Thyroid gland (tissue), 4 donors: ENCODE results near the gene TLR1.

Source experiments
- CTCF ChIP-seq, 6 experiments: fragments of 200-600 bp in 3 of 6; fragments of 450-650 bp in 3 of 6; sonication (generic) in 3 of 6; IDR thresholded peaks; one replicate each; pipeline ENCODE4 v1.5.1; 2016 to 2019; ENCODE audit warnings: antibody characterized with exemption in 6 of 6, mild to moderate bottlenecking in 2 of 6, inconsistent platforms in 1 of 6, moderate library complexity in 1 of 6
- POLR2A ChIP-seq, 2 donors: fragments of 450-650 bp; IDR thresholded peaks; one replicate each; pipeline ENCODE4 v1.6.1; 2017; ENCODE audit warnings: antibody characterized with exemption in 2 of 2, mild to moderate bottlenecking in 2 of 2, moderate library complexity in 1 of 2

- no peak for TF ChIP-seq POLR2A (IDR thresholded peaks at IDR 0.05)
- no peak for TF ChIP-seq CTCF (IDR thresholded peaks at IDR 0.05)
Observed at GRCh38 chr4:38842994-38843393, 38.4 kb upstream of the TLR1 start.
